B cell (primary cell): ENCODE measurements around the gene NFATC1. TPM values are rescaled to one million over a fixed set of nuclear protein-coding genes. Genes with fewer than 3 reads are reported as not detected.

Source experiments
- ATAC-seq: fragments of 200-7000 bp; cut with Tn5 transposase; one replicate; pipeline ENCODE4 v1.10.0; 2021; ENCODE audit warnings: low read depth, mild to moderate bottlenecking, moderate number of reproducible peaks, moderate library complexity
- CTCF ChIA-PET: fragments of 350-600 bp; sonication (Branson Sonifier 250); formaldehyde crosslinking; loops from one replicate; lab custom pipeline; 2021; ENCODE audit warnings: antibody characterized with exemption, inconsistent platforms; lab: Charles Lee
- POLR2A ChIA-PET: fragments of 350-600 bp; sonication (Branson Sonifier 250); formaldehyde crosslinking; loops from one replicate; lab custom pipeline; 2021; ENCODE audit warnings: antibody characterized with exemption; lab: Charles Lee
- DNase-seq: peaks from one replicate; pipeline ENCODE4 v3.0.0; 2013
- H2AFZ ChIP-seq: 2 replicates; pipeline ENCODE4 v1.6.1; 2012; ENCODE audit warnings: mild to moderate bottlenecking, low read depth, low read length; ENCODE audit not compliant: insufficient read depth, poor library complexity, severe bottlenecking
- H3K27ac ChIP-seq, 2 donors: 1 replicate in 1 of 2; 2 replicates in 1 of 2; pipeline ENCODE4 v1.5.1; 2012 to 2013; ENCODE audit warnings: low read length in 2 of 2, mild to moderate bottlenecking in 2 of 2, moderate library complexity in 1 of 2
- H3K27me3 ChIP-seq, 4 experiments: fragments of 200-600 bp in 1 of 4; sonication (generic) in 1 of 4; replicated peaks in 1 of 4; 1 replicate in 2 of 4; 2 replicates in 2 of 4; pipeline versions ENCODE4 v1.6.1 to v1.7.0; 2013 to 2016; ENCODE audit warnings: low read length in 3 of 4, mild to moderate bottlenecking in 2 of 4, mixed read lengths in 1 of 4, moderate library complexity in 1 of 4; ENCODE audit not compliant: insufficient read depth in 4 of 4, control insufficient read depth in 3 of 4; ENCODE audit errors: control extremely low read depth in 1 of 4
- H3K36me3 ChIP-seq, 2 experiments: replicated peaks in 1 of 2; 1 replicate in 1 of 2; 2 replicates in 1 of 2; pipeline versions ENCODE4 v1.6.1 to v1.7.1; 2013; ENCODE audit warnings: low read length in 1 of 2; ENCODE audit not compliant: insufficient read depth in 2 of 2, control insufficient read depth in 1 of 2; ENCODE audit errors: control extremely low read depth in 1 of 2, extremely low read depth in 1 of 2
- H3K4me1 ChIP-seq, 2 donors: fragments of 200-600 bp in 1 of 2; sonication (generic) in 1 of 2; 1 replicate in 1 of 2; 2 replicates in 1 of 2; pipeline versions ENCODE4 v1.5.1 to v1.6.1; 2013 to 2017; ENCODE audit warnings: low read length in 2 of 2; ENCODE audit not compliant: control insufficient read depth in 2 of 2, insufficient read depth in 2 of 2
- H3K4me2 ChIP-seq: replicated peaks from 2 replicates; pipeline ENCODE3; 2012; ENCODE audit warnings: mild to moderate bottlenecking, low read depth, low read length; ENCODE audit not compliant: poor library complexity, severe bottlenecking
- H3K4me3 ChIP-seq, 5 experiments: fragments of 200-600 bp in 1 of 5; sonication (generic) in 1 of 5; 1 replicate in 3 of 5; 2 replicates in 2 of 5; pipeline versions ENCODE4 v1.5.1 to v1.7.0; 2011 to 2016; ENCODE audit warnings: low read length in 4 of 5, mild to moderate bottlenecking in 4 of 5, low read depth in 2 of 5, control low read depth in 1 of 5, moderate library complexity in 1 of 5; ENCODE audit not compliant: insufficient read depth in 1 of 5; ENCODE audit errors: control extremely low read depth in 1 of 5, extremely low read depth in 1 of 5
- H3K79me2 ChIP-seq: fragments of 200-600 bp; sonication (generic); one replicate; pipeline ENCODE4 v1.6.0; 2016; ENCODE audit warnings: low read length; ENCODE audit not compliant: control insufficient read depth, insufficient read depth
- H3K9ac ChIP-seq: fragments of 200-600 bp; sonication (generic); 2 replicates; pipeline ENCODE4 v1.6.1; 2017; ENCODE audit warnings: mild to moderate bottlenecking, low read length, moderate library complexity
- H3K9me3 ChIP-seq, 3 donors: one replicate each; pipeline versions ENCODE4 v1.6.1 to v1.7.1; 2013; ENCODE audit warnings: low read length in 2 of 3; ENCODE audit not compliant: control insufficient read depth in 2 of 3, insufficient read depth in 1 of 3; ENCODE audit errors: control extremely low read depth in 1 of 3
- H4K20me1 ChIP-seq: 2 replicates; pipeline ENCODE4 v1.6.0; 2012; ENCODE audit warnings: mild to moderate bottlenecking, low read length; ENCODE audit not compliant: insufficient read depth, control insufficient read depth, poor library complexity, severe bottlenecking
- H3K27ac Mint-ChIP-seq: one replicate; pipeline ENCODE4 v1.8.0; 2021; ENCODE audit warnings: mixed read lengths
- H3K27me3 Mint-ChIP-seq: one replicate; pipeline ENCODE4 v1.8.0; 2021; ENCODE audit warnings: mixed read lengths
- H3K4me1 Mint-ChIP-seq: one replicate; pipeline ENCODE4 v1.8.0; 2021; ENCODE audit warnings: mixed read lengths
- H3K4me3 Mint-ChIP-seq: one replicate; pipeline ENCODE4 v1.8.0; 2021; ENCODE audit warnings: mixed read lengths
- H3K9me3 Mint-ChIP-seq: one replicate; pipeline ENCODE4 v1.8.0; 2022; ENCODE audit warnings: mixed read lengths; ENCODE audit not compliant: insufficient read depth
- CTCF ChIP-seq: fragments of 200-600 bp; IDR thresholded peaks from one replicate; pipeline ENCODE4 v1.8.0; 2022; ENCODE audit warnings: antibody characterized with exemption, mild to moderate bottlenecking
- EZH2 ChIP-seq: IDR thresholded peaks from 2 replicates; pipeline ENCODE4 v1.6.1; 2012; ENCODE audit warnings: borderline replicate concordance, low read depth, mild to moderate bottlenecking, moderate library complexity, low read length; ENCODE audit not compliant: insufficient read depth, poor library complexity, severe bottlenecking
- WGBS: methylation state at CpG from one replicate; pipeline ENCODE4 v1.1.5; 2013; ENCODE audit warnings: missing lambda C conversion rate; ENCODE audit not compliant: insufficient coverage; 5-methylcytosine and 5-hydroxymethylcytosine counted together
- intact Hi-C: fragments of 100-400 bp; cut with micrococcal nuclease; formaldehyde crosslinking; loops from one replicate; pipeline ENCODE4 v1.10.0; 2022
- polyA plus RNA-seq: library from polyadenylated mRNA; depleted of rRNA; stranded (reverse); fragments of >200 nt; gene quantifications from 2 replicates; pipeline ENCODE4 v1.2.3, GENCODE V29; 2012
- total RNA-seq, 2 donors: library from RNA; stranded (reverse); fragments of 120-200 nt in 1 of 2; gene quantifications; 1 replicate in 1 of 2; 2 replicates in 1 of 2; pipeline versions ENCODE4 v1.2.3 to v1.2.4, GENCODE V29; 2013 to 2022

NFATC1 gene
- total and polyA plus RNA-seq, 2 donors (not counting 1 experiment from before 2014, with no cell fraction given), result 32.2 to 108 TPM

GRCh38 chr18:79353267-79353666 lies 42.5 kb upstream of the NFATC1 start:
- TF ChIP-seq EZH2, result no peak
- TF ChIP-seq CTCF, result no peak
- ChIA-PET POLR2A (no interaction called here), CTCF (no interaction called here)
- H3K27ac Mint-ChIP-seq, result no peak overlapping the region
- DNase-seq, result no peak
- no peak for ATAC-seq
- Histone ChIP-seq H3K9ac (no peak overlapping the region), H3K27ac (no peak overlapping the region), H3K4me3 (no peak overlapping the region), H2AFZ (no peak overlapping the region), H3K9me3 (no peaks in the 10 kb centered on the region), H3K4me2 (no peak overlapping the region), H3K79me2 (no peaks in the 10 kb centered on the region), H4K20me1 (no peaks in the 10 kb centered on the region), H3K4me1 (peaks cover 0 to 9% of the 10 kb centered on the region in 2 donors), H3K27me3 (no peaks in the 10 kb centered on the region), H3K36me3 (peaks cover 0 to 18% of the 10 kb centered on the region in 2 experiments)
- no peaks in the 10 kb centered on the region for H3K27me3 Mint-ChIP-seq
- intact Hi-C loops, result no loop called here
- whole genome bisulfite sequencing, result 93% methylated on average over 17 of the region's 17 CpGs
- H3K4me3 Mint-ChIP-seq, result no peak overlapping the region
- H3K4me1 Mint-ChIP-seq, result peaks cover 15% of the 10 kb centered on the region
- no peaks in the 10 kb centered on the region for H3K9me3 Mint-ChIP-seq

GRCh38 chr18:79354350-79354749 lies 41.4 kb upstream of the NFATC1 start:
- no peaks in the 10 kb centered on the region for H3K9me3 ChIP-seq
- ATAC-seq, result no peak
- intact Hi-C loops, result no loop called here
- Mint-ChIP-seq H3K27ac (no peak overlapping the region), H3K27me3 (no peaks in the 10 kb centered on the region), H3K4me1 (peaks cover 15% of the 10 kb centered on the region), H3K9me3 (no peaks in the 10 kb centered on the region), H3K4me3 (no peak overlapping the region)
- no peak overlapping the region for H3K4me2 ChIP-seq
- ChIA-PET POLR2A (no interaction called here), CTCF (no interaction called here)
- peaks cover 0 to 22% of the 10 kb centered on the region in 2 experiments for H3K36me3 ChIP-seq
- no peak overlapping the region for H3K9ac ChIP-seq
- H3K27ac ChIP-seq, result no peak overlapping the region
- no peaks in the 10 kb centered on the region for H3K27me3 ChIP-seq
- H4K20me1 ChIP-seq, result no peaks in the 10 kb centered on the region
- no peak overlapping the region for H2AFZ ChIP-seq
- no peaks in the 10 kb centered on the region for H3K79me2 ChIP-seq
- H3K4me1 ChIP-seq, result peaks cover 0 to 9% of the 10 kb centered on the region in 2 donors
- TF ChIP-seq CTCF (no peak), EZH2 (no peak)
- no peak overlapping the region for H3K4me3 ChIP-seq
- 100% methylated on average over 6 of the region's 8 CpGs for WGBS
- DNase-seq, result no peak
